T47D (cell line): ENCODE results near the gene KCNMA1.

Source experiments
- DNase-seq, 2 experiments: peaks; one replicate each; pipeline versions ENCODE4 v3.0.0 to v3.0.0-alpha.2; 2011 to 2012; ENCODE audit warnings: low read depth in 1 of 2, low spot score in 1 of 2
- JUND ChIP-seq: IDR thresholded peaks from 2 replicates; pipeline ENCODE4 v1.6.1; 2012; ENCODE audit warnings: low read depth
- in situ Hi-C: cut with HindIII; loops from 2 replicates; pipeline ENCODE4 v1.10.0; 2016; ENCODE audit warnings: low sequenced_read_pairs, low pct_unique_long_range_greater_than_20kb

The KCNMA1 gene

DNA sequence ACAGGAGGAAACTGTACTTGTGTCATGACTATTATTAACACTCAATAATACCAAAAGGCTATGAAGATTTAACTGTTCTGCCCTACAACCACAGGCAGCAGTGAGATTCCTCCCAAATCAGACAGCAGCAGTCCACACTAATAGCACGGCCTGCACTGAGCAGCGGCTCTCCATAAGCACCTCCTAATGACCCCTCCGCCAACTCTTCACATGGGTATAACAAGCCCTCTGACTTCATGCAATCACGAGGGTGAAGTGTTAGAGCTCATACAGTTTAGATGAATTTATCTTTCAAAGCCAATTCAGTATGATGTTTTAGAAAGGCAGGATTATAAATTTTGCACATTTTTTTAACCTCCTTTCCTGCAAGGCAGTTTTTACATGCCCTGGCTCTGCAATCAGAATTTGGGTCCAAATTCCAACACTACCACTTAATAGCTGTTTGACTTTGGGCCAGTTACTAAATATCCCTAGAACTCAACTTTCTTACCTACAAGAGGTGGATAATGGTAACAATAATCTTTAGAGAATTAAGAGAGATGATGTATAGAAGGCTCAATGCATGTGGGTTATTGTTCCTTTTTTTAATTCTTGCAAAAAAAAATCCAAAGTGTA lies 617.1 kb downstream of the KCNMA1 start:
- DNase-seq, result no peak
- no peak for TF ChIP-seq JUND
- in situ Hi-C loops, result no loop called here

GRCh38 chr10:77016855-77017254 lies 620.8 kb downstream of the KCNMA1 start:
- TF ChIP-seq JUND, result no peak
- no peak for DNase-seq
- in situ Hi-C loops, result no loop called here

DNA sequence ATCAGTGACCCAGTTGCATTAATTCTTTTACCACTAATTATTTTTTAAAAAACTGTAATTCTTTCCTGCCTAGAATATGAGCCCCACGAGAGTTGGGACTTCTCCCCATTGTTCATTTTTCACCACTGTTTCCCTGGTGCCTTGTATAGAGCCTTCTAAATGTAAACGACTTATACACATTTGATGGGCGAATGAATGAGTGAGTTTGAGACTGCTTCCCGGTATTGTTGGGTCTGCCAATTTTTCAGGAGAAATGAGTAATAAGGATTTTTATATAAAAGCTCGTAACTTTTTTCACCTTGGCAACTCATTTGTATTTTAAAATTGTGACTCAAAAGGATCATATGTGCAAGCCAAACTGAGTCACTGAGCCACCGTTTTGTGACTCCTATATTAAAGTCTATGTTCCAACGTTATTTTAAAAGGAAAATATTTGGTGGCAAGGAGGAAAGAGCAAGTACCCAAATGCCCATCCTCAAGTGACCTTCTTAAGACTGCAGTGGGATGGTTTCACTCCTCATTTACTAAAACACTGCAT lies 621.3 kb downstream of the KCNMA1 start:
- in situ Hi-C loops, result no loop called here
- no peak for TF ChIP-seq JUND
- no peak for DNase-seq

GRCh38 chr10:77015360-77015759 lies 622.2 kb downstream of the KCNMA1 start:
- TF ChIP-seq JUND, result no peak
- in situ Hi-C loops, result no loop called here
- DNase-seq, result no peak

GRCh38 chr10:77012812-77013500 lies 624.7 kb downstream of the KCNMA1 start:
- TF ChIP-seq JUND, result no peak
- in situ Hi-C loops, result no loop called here
- DNase-seq, result no peak

DNA sequence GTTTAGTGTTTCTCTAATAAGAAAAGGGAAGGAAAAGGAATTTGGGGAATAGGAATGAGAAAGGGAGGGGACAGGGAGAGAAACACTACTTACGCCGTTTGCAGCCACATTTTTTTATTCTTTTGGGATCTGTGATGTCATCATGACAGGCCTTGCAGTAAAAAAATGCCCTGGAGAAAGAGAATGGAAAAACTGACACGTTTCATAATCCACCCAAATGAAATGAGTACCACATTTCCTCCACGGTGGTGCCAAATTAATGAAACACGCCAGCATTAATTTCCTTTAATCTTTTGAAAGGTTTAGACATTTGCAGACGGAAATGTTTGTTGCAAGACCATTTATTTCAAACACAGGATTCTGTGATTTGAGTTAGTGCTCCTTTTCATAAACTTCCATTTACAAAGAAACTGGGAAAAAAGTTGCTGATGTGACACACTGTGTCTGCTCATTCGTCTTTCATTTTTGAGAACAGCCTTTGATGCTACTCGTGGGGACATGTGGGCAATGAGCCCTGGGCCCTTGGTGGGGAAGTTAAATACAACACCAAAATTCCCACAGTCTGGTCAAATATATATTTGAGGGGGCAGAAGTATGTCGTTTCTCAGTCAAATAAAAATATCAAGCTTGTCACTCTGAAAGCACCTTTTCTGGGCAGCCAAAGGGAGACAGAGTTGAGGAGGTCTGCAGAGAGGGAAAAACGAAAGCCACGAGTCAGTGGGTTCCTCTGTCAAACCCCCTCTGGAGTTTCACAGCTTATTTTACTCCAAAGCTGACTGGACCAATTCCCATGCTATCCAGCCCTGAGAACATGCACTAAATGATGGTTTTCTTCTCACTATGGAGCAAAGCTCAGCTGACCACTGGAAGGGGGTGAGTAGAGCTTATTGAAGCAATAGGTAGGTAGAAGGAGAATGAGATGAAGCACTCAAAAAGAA lies 625.5 kb downstream of the KCNMA1 start:
- DNase-seq, result no peak
- in situ Hi-C loops, result no loop called here
- TF ChIP-seq JUND, result no peak

- in situ Hi-C loops, result no loop called here
- no peak for TF ChIP-seq JUND
- DNase-seq, result no peak
These were observed 627.2 kb downstream of the KCNMA1 start for GRCh38 chr10:77010430-77010829.

DNA sequence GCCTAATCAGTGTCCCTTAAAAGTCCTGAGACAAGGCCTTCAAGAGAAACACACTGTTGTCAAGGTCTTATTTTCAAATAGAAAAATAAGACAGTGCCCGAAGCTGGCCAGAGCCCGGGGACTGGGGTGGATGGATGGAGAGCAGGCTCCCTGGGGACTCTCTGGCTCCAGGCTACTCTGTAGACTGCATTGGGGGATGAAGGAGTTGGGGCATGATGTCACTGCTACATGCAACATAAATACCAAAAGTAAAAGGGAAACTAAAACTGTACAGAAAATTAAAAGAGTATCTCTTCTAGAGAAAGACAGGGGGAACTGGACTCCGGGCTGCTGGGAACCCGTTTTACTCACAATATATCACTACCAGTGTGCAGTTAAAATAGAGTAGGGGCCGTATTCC lies 629.8 kb downstream of the KCNMA1 start:
- no peak for TF ChIP-seq JUND
- in situ Hi-C loops, result no loop called here
- no peak for DNase-seq

DNA sequence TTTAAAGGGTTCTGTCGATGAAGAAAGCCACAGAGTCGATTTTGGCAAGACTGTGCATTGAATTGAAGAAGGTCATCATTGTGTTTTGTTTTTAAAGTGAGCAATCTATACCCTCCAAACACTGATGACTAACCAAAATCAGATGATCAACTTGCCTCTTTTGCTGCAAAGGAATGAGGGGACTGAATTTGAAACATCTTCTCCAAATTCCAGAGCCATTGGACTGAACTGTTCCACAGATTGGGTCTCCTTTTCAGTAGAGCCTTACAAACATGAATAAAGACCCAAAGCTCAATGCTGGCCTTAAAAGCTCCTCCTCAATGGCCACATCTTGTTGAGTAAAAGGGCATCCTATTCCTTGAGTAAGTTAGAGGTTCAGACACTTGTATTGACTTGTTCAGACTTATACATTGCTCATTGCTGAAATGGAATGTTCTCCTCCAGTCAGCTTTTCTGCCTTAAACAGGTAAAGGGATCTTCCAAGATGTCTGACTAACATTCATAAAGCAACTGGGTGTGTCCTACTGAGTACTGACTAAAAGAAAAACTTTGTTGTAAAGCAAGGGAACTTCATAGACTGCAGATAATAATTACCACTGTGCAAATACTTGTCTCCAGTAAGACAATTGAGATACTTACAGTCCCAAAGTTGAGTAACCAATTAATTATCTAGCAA lies 630.6 kb downstream of the KCNMA1 start:
- in situ Hi-C loops, result no loop called here
- TF ChIP-seq JUND, result no peak
- no peak for DNase-seq

DNA sequence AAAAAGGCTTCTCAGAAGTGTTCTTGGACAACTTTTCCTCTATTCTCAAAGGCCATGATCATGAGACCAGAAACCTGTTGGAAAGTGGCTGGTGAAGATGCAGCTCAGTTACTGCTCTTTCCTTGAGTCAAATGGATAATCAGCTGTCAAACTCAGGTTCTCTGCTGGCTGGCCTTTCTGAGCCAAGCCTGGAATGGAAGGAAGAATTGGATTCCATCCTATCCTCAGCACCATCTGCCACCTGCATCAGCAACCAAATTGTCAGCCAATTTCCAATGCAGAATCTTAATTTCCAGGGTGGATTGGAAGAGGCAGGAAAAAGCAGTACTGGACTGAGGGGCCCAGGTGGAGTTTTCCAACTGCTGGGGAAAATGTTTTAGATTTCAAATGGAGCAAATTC lies 631.7 kb downstream of the KCNMA1 start:
- in situ Hi-C loops, result no loop called here

GRCh38 chr10:77004917-77005564 lies 632.6 kb downstream of the KCNMA1 start:
- in situ Hi-C loops, result no loop called here
- peak; percentile 52 to 77 for DNase-seq
- TF ChIP-seq JUND, result no peak

More for the DNA sequence above, 631.7 kb downstream of the KCNMA1 start:
- no peak for DNase-seq
- no peak for TF ChIP-seq JUND

GRCh38 chr10:77002872-77003271 lies 634.7 kb downstream of the KCNMA1 start:
- DNase-seq, result no peak
- TF ChIP-seq JUND, result no peak
- in situ Hi-C loops, result no loop called here
